Spleen (tissue), 7 donors: Measurements from ENCODE around the gene CPNE7.

Source experiments
- POLR2A ChIP-seq, 3 donors: fragments of 450-650 bp; IDR thresholded peaks; one replicate each; pipeline ENCODE4 v1.5.1; 2017; ENCODE audit warnings: antibody characterized with exemption in 3 of 3, mild to moderate bottlenecking in 1 of 3
- POLR2AphosphoS5 ChIP-seq, 3 donors: sonication (generic); formaldehyde crosslinking; IDR thresholded peaks; one replicate each; pipeline ENCODE4 v1.5.1; 2017; ENCODE audit warnings: antibody characterized with exemption in 3 of 3
- TF ChIP-seq, protein P1 (sequence below), 11 experiments: fragments of 200-600 bp in 7 of 11; fragments of 450-650 bp in 4 of 11; sonication (generic) in 4 of 11; IDR thresholded peaks in 8 of 11; conservative IDR thresholded peaks in 3 of 11; 1 replicate in 7 of 11; 2 replicates in 4 of 11; pipeline versions ENCODE4 v1.4.0 to v1.8.0; 2016 to 2021; ENCODE audit warnings: antibody characterized with exemption in 11 of 11, inconsistent platforms in 4 of 11, mild to moderate bottlenecking in 1 of 11
- donor health status: DM: no; HTN: no; CAD: no; lungs with moderate emphysema.
- donor health status: DM: no; HTN: no; CAD: no.
- donor health status: DM: no; HTN: no; CAD: no.

DNA sequence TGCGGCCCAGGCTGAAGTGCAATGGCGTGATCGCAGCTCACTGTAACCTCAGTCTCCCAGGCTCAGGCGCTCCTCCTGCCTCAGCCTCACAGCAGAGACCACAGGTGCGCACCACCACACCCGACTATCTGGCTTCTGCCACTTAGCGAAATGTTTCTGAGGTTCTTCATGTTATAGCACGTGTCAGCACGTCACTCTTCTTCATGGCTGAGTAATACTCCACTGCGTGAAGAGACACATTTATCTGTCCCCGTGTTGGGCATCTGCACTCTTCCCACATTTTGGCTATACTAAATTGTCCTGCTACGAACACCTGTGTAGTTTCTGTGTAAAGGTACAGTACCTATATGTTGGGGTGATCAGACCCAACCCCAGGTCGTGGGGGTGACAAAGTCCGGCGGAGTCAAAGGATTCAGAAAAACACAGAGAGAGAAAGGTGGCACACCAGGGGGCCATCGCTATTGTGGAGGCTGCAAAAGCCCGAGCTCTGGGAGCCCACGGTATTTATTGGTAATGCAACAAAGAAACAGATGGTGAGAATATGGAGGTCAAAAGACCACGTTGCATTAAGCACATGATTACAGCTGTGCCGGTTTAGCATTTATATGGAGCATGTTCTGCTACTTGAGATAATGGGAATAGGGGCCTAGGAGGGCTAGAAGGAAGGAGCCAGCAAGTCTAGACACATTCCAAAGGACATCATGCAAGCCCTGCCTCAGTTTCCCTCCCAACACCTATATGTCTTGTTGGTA, 37.0 kb downstream of the CPNE7 start:
- TF ChIP-seq, protein P1, sequence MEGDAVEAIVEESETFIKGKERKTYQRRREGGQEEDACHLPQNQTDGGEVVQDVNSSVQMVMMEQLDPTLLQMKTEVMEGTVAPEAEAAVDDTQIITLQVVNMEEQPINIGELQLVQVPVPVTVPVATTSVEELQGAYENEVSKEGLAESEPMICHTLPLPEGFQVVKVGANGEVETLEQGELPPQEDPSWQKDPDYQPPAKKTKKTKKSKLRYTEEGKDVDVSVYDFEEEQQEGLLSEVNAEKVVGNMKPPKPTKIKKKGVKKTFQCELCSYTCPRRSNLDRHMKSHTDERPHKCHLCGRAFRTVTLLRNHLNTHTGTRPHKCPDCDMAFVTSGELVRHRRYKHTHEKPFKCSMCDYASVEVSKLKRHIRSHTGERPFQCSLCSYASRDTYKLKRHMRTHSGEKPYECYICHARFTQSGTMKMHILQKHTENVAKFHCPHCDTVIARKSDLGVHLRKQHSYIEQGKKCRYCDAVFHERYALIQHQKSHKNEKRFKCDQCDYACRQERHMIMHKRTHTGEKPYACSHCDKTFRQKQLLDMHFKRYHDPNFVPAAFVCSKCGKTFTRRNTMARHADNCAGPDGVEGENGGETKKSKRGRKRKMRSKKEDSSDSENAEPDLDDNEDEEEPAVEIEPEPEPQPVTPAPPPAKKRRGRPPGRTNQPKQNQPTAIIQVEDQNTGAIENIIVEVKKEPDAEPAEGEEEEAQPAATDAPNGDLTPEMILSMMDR (IDR thresholded peaks at IDR 0.05 in 8 of 11, conservative IDR thresholded peaks at IDR 0.05 in 3 of 11) = no peak
- TF ChIP-seq POLR2A (IDR thresholded peaks at IDR 0.05) (no peak), POLR2AphosphoS5 (IDR thresholded peaks at IDR 0.05) (no peak)
